Loucy (cell line): ENCODE measurements around the gene RPAIN.

Source experiments
- EZH2phosphoT487 ChIP-seq: fragments of 200-600 bp; IDR thresholded peaks from 2 replicates; pipeline ENCODE4 v1.6.1; 2018; ENCODE audit warnings: antibody characterized with exemption, mild to moderate bottlenecking, moderate library complexity, borderline replicate concordance
- TF ChIP-seq, protein P1 (sequence below): fragments of 200-600 bp; sonication (generic); conservative IDR thresholded peaks from 2 replicates; pipeline ENCODE4 v1.5.1; 2014; ENCODE audit warnings: mild to moderate bottlenecking, antibody characterized with exemption, low read length

DNA sequence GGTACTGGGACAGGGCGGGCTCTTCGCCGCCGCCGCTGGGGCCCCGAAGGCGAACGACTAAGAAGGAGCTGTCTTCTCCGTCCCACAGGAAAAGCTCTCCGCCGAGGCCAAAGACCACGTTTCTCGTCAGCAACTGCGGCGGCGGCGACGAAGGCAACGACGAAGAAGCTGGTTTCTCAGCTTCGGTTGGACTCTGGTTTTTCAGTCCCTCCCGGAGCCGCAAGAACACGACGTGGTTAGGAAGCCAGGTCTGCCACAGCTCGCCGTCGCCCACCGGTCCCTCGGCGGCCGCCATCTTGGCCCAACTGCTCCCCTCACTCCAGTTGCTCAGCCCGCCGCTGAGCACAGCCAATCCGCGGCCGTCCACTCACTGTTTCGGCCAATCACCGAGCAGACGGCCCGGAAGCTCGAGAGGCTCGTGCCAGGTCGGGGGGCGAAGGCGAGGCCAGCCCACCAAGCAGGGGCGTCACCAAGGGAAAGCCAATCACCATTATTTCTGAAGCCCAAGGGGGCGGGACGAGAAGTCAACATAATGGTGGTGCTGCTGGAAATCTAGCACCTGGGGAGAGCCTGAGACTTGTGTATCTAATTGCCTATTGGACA lies 525 bp upstream of the RPAIN start, which contains the start of gene NUP88:
- TF ChIP-seq, protein P1, sequence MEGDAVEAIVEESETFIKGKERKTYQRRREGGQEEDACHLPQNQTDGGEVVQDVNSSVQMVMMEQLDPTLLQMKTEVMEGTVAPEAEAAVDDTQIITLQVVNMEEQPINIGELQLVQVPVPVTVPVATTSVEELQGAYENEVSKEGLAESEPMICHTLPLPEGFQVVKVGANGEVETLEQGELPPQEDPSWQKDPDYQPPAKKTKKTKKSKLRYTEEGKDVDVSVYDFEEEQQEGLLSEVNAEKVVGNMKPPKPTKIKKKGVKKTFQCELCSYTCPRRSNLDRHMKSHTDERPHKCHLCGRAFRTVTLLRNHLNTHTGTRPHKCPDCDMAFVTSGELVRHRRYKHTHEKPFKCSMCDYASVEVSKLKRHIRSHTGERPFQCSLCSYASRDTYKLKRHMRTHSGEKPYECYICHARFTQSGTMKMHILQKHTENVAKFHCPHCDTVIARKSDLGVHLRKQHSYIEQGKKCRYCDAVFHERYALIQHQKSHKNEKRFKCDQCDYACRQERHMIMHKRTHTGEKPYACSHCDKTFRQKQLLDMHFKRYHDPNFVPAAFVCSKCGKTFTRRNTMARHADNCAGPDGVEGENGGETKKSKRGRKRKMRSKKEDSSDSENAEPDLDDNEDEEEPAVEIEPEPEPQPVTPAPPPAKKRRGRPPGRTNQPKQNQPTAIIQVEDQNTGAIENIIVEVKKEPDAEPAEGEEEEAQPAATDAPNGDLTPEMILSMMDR = no peak
- no peak for TF ChIP-seq EZH2phosphoT487
